ENCODE data around the gene TNFRSF18. TPM values are rescaled to one million over a fixed set of nuclear protein-coding genes. Genes with fewer than 3 reads are reported as not detected.

The TNFRSF18 gene
- total and polyA plus RNA-seq, 9 donors = 1.8 to 7.4 (median 3.0) TPM

DNA sequence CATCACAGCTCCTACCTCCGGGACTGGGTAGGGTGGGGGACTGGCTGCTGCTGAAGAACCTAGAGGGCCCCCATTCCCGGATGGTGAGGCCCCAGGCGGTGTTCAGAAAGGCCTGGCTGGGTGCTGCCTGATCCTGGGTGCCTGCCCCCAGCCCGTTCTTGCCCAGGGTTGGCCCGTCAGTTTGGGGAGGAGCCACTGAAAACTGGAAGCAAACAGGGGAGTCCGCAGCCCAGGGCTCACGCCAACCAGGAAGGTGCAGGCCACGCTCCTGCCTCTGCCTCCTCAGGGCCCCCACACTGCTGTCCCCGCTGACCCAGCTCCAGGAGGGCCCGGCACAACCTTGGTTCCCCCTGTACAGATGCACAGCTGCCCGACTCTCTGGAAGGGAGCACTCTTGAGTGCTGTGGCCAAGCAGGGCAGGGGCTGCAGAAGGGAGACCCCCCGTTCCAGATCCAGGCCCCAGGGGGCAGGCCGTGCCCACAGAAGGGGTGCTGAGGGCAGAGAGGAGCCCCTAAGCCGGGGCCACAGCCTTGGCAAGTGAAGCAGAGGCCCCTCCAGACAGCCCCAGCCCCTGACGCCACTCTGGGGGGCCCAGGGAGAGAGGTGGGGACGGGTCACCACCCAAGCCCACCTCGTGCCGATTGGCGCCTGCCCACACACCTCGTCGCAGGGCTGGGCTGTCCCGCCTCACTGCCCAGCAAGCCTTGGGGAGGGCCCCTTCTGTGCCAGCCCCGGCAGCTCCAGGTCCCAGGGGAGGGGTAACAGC, 34.6 kb upstream of the TNFRSF18 start:
- Histone ChIP-seq H3K27me3 (ENCODE audit: control insufficient read depth, insufficient read depth, low read length) (peaks cover 55% of the 10 kb centered on the region), H3K9me3 (replicated peaks; ENCODE audit: control insufficient read depth, low read depth, low read length) (no peaks in the 10 kb centered on the region), H3K4me1 (ENCODE audit: control insufficient read depth, insufficient read depth, low read length) (peaks cover 51% of the 10 kb centered on the region), H3K27ac (ENCODE audit: low read length) (no peak overlapping the region), H3K4me3 (ENCODE audit: low read length) (no peak overlapping the region), H3K36me3 (ENCODE audit: control insufficient read depth, insufficient read depth, low read length) (no peaks in the 10 kb centered on the region)
- DNase-seq = no peak
- WGBS (ENCODE audit: insufficient coverage) = 63% methylated on average over 20 of the region's 23 CpGs

DNA sequence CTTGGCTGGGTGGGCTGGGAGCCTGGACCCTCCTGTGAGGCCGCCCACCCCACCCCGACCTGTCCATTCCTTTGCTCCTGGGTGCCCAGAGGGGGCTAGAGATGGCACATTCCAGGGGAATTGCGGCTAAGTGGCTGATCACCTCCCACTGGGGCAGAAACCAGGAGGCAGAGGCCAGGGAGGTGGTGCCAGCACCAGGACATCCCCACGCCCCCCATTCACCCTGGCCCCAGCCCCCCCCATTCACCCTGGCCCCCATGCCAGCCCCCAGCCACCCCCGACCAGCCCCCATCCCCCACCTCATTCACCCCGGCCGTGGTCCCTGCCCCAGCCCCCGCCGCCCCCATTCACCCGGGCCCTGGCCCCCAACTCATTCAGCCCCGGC, 33.9 kb upstream of the TNFRSF18 start:
- H3K9me3 ChIP-seq (replicated peaks; ENCODE audit: control insufficient read depth, low read depth, low read length) = no peaks in the 10 kb centered on the region
- peaks cover 51% of the 10 kb centered on the region for H3K4me1 ChIP-seq (ENCODE audit: control insufficient read depth, insufficient read depth, low read length)
- peaks cover under 1% of the 10 kb centered on the region for H3K36me3 ChIP-seq (ENCODE audit: control insufficient read depth, insufficient read depth, low read length)
- H3K27me3 ChIP-seq (ENCODE audit: control insufficient read depth, insufficient read depth, low read length) = peaks cover 49% of the 10 kb centered on the region
- H3K27ac ChIP-seq (ENCODE audit: low read length) = no peak overlapping the region
- WGBS (ENCODE audit: insufficient coverage) = no CpG with 5 or more reads among the region's 11 CpGs
- DNase-seq = no peak
- H3K4me3 ChIP-seq (ENCODE audit: low read length) = no peak overlapping the region

DNA sequence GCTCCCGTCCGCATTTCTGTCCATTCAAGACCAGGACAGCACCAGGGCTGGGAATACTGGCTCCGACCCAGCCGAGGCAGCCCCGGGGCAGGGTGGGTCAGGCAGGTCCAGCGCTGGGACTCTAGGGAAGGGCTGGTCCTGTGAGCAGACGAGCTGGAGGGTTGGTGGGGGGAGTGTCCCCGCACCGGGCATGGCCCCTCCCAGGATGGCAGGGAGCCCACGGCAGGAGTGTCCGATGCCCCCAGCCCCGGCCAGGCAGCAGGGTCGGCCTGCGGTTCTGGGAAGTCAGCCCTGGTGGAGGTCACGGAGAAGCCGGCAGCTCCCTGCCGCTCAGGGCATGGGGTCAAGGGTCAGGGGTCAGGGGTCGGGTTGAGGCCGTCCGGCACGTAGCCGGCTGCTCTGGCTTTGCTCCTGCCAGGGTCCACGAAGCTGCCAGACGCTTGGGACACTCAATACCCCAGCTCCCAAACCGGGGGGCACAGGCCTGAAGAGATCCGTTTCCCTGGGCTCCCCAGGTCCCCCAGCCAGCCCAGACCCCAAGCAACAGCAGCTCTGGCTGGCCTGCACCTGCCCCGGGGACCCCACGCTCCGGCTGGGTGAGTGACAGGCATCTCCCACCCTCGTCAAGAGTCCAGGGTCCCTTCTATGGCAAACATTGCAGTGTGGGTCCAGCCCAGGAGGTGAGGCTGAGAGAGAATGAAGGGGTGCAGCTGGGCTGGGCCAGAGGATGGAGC, 33.4 kb upstream of the TNFRSF18 start:
- DNase-seq = no peak
- WGBS (ENCODE audit: insufficient coverage) = 31% methylated on average over 24 of the region's 30 CpGs
- H3K27ac ChIP-seq (ENCODE audit: low read length) = no peak overlapping the region
- no peaks in the 10 kb centered on the region for H3K9me3 ChIP-seq (replicated peaks; ENCODE audit: control insufficient read depth, low read depth, low read length)
- no peak overlapping the region for H3K4me3 ChIP-seq (ENCODE audit: low read length)
- peaks cover 47% of the 10 kb centered on the region for H3K27me3 ChIP-seq (ENCODE audit: control insufficient read depth, insufficient read depth, low read length)
- H3K4me1 ChIP-seq (ENCODE audit: control insufficient read depth, insufficient read depth, low read length) = peaks cover 55% of the 10 kb centered on the region
- peaks cover 6% of the 10 kb centered on the region for H3K36me3 ChIP-seq (ENCODE audit: control insufficient read depth, insufficient read depth, low read length)

DNA sequence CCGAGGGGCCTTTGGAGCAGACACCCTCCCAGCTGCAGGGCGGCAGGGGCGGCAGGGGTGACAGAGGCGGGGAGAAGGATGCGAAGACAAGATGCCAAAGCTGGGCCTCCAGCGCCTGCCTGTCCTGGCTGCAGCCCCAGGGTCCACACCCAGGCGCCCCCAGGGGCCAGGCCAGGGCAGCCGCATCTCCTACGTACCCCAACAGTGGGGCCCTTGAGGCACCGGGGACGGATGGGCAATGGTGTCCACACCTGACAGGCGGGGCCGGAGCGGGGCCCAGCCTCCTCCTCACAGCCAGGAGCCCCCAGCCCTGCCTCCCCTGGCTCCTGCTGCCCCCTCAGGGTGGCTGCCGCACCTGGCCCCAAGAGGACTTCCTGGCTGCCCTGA, 32.8 kb upstream of the TNFRSF18 start:
- Histone ChIP-seq H3K36me3 (ENCODE audit: control insufficient read depth, insufficient read depth, low read length) (peaks cover 11% of the 10 kb centered on the region), H3K4me3 (ENCODE audit: low read length) (no peak overlapping the region), H3K4me1 (ENCODE audit: control insufficient read depth, insufficient read depth, low read length) (peaks cover 57% of the 10 kb centered on the region), H3K9me3 (replicated peaks; ENCODE audit: control insufficient read depth, low read depth, low read length) (no peaks in the 10 kb centered on the region), H3K27me3 (ENCODE audit: control insufficient read depth, insufficient read depth, low read length) (peaks cover 44% of the 10 kb centered on the region), H3K27ac (ENCODE audit: low read length) (no peak overlapping the region)
- WGBS (ENCODE audit: insufficient coverage) = 66% methylated on average over 11 of the region's 15 CpGs
- no peak for DNase-seq

DNA sequence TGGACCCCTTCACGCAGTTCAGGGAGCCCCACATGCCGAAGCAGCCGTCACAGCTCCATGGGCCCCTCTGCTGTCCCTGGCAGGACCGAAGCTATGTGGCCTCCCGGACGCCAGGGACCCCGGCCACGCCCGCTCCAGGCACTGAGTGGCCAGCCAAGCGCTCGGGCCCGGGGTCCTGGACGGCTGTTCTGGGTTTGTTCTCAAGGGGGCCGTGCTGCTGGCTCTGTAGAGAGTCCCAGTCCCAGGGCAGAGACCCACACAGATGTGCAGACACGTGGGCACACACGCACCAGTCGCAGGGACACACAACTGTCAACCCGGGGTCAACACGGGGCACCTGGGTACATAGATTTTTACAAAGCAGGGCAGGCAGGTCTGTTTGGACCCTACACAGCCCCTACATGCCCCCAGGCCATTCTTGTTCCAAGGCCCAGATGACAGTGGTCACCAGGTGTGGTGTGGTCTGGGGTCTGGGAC, 32.3 kb upstream of the TNFRSF18 start:
- Histone ChIP-seq H3K36me3 (ENCODE audit: control insufficient read depth, insufficient read depth, low read length) (peaks cover 16% of the 10 kb centered on the region), H3K9me3 (replicated peaks; ENCODE audit: control insufficient read depth, low read depth, low read length) (no peaks in the 10 kb centered on the region), H3K4me3 (ENCODE audit: low read length) (no peak overlapping the region), H3K27me3 (ENCODE audit: control insufficient read depth, insufficient read depth, low read length) (peaks cover 40% of the 10 kb centered on the region), H3K27ac (ENCODE audit: low read length) (no peak overlapping the region), H3K4me1 (ENCODE audit: control insufficient read depth, insufficient read depth, low read length) (peaks cover 52% of the 10 kb centered on the region)
- DNase-seq = no peak
- 49% methylated on average over 19 of the region's 19 CpGs for WGBS (ENCODE audit: insufficient coverage)

GRCh38 chr1:1237874-1238701, 31.7 kb upstream of the TNFRSF18 start:
- H3K4me1 ChIP-seq (ENCODE audit: control insufficient read depth, insufficient read depth, low read length) = peaks cover 51% of the 10 kb centered on the region
- no peak for DNase-seq
- H3K36me3 ChIP-seq (ENCODE audit: control insufficient read depth, insufficient read depth, low read length) = peaks cover 18% of the 10 kb centered on the region
- WGBS (ENCODE audit: insufficient coverage) = 51% methylated on average over 45 of the region's 48 CpGs
- no peak overlapping the region for H3K27ac ChIP-seq (ENCODE audit: low read length)
- no peak overlapping the region for H3K4me3 ChIP-seq (ENCODE audit: low read length)
- peaks cover 40% of the 10 kb centered on the region for H3K27me3 ChIP-seq (ENCODE audit: control insufficient read depth, insufficient read depth, low read length)
- no peaks in the 10 kb centered on the region for H3K9me3 ChIP-seq (replicated peaks; ENCODE audit: control insufficient read depth, low read depth, low read length)

GRCh38 chr1:1236945-1237873, 30.8 kb upstream of the TNFRSF18 start:
- no peak for DNase-seq
- Histone ChIP-seq H3K27ac (ENCODE audit: low read length) (no peak overlapping the region), H3K4me1 (ENCODE audit: control insufficient read depth, insufficient read depth, low read length) (peaks cover 56% of the 10 kb centered on the region), H3K9me3 (replicated peaks; ENCODE audit: control insufficient read depth, low read depth, low read length) (no peaks in the 10 kb centered on the region), H3K27me3 (ENCODE audit: control insufficient read depth, insufficient read depth, low read length) (peaks cover 40% of the 10 kb centered on the region), H3K4me3 (ENCODE audit: low read length) (no peak overlapping the region), H3K36me3 (ENCODE audit: control insufficient read depth, insufficient read depth, low read length) (peaks cover 18% of the 10 kb centered on the region)
- 40% methylated on average over 22 of the region's 34 CpGs for WGBS (ENCODE audit: insufficient coverage)

DNA sequence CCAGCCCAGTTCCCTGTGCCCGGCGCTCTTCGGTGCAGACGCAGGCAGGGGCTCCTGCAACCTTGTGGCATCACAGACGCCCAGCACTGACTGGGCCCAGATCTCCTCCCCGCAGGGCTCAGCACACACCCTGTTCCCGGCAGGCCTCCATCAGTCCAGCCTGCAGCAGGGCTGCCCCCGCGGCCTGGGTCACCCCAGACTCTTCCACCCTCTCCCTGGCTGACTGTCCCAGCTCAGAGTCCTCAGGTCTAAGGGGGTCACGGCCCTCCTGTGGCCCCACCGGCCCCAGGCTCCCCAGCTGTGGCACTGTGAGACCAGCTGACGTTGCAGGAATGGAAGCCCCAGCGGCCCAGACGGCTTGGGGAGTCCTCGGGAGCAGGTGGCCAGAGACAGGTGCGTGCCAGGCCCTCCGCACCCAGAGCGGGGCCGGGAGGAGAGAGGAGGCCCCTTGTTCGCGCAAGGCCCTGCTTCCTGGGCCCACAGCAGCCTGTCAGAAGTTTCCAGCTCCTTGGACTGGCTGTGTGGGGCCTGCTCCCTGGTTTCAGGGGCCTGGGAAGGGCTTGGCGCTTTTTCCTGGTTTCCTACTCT, 29.9 kb upstream of the TNFRSF18 start:
- 63% methylated on average over 19 of the region's 22 CpGs for WGBS (ENCODE audit: insufficient coverage)
- Histone ChIP-seq H3K36me3 (ENCODE audit: control insufficient read depth, insufficient read depth, low read length) (peaks cover 18% of the 10 kb centered on the region), H3K4me3 (ENCODE audit: low read length) (no peak overlapping the region), H3K27ac (ENCODE audit: low read length) (no peak overlapping the region), H3K9me3 (replicated peaks; ENCODE audit: control insufficient read depth, low read depth, low read length) (no peaks in the 10 kb centered on the region), H3K27me3 (ENCODE audit: control insufficient read depth, insufficient read depth, low read length) (peaks cover 36% of the 10 kb centered on the region), H3K4me1 (ENCODE audit: control insufficient read depth, insufficient read depth, low read length) (peaks cover 56% of the 10 kb centered on the region)
- DNase-seq = peak; percentile 53
